Measurements from ENCODE around the gene SOWAHD.

GRCh38 chrX:119729408-119730201 lies 28.8 kb upstream of the SOWAHD start:
- TF ChIP-seq POLR2AphosphoS5 (IDR thresholded peaks at IDR 0.05; ENCODE audit: low read depth, low read length) (no peak), CTCF (IDR thresholded peaks at IDR 0.05 in 2 of 3, conservative IDR thresholded peaks at IDR 0.05 in 1 of 3; ENCODE audit: borderline replicate concordance in 1 of 3, insufficient read depth in 1 of 3, low read depth in 2 of 3, low read length in 2 of 3) (peak; percentile 47 to 81 (median 54)), POLR2A (IDR thresholded peaks at IDR 0.05; ENCODE audit: borderline replicate concordance, extremely low read depth, insufficient read depth, insufficient read length) (no peak), REST (IDR thresholded peaks at IDR 0.05; ENCODE audit: low read depth) (no peak), EZH2phosphoT487 (IDR thresholded peaks at IDR 0.05; ENCODE audit: borderline replicate concordance) (no peak), SP1 (IDR thresholded peaks at IDR 0.05; ENCODE audit: low read depth) (no peak), YY1 (IDR thresholded peaks at IDR 0.05; ENCODE audit: extremely low read depth, insufficient replicate concordance, low read depth, low read length) (no peak), SIN3A (IDR thresholded peaks at IDR 0.05; ENCODE audit: low read depth) (no peak), JUND (IDR thresholded peaks at IDR 0.05) (no peak), CEBPB (IDR thresholded peaks at IDR 0.05; ENCODE audit: low read depth) (no peak; the same call in 1 of the 2 replicates)
- TF ChIP-seq, protein P1, sequence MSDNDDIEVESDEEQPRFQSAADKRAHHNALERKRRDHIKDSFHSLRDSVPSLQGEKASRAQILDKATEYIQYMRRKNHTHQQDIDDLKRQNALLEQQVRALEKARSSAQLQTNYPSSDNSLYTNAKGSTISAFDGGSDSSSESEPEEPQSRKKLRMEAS (IDR thresholded peaks at IDR 0.05), result no peak
